Activated naive CD8-positive, alpha-beta T cell treated with anti-CD3 and anti-CD28 coated beads, Interleukin-2, amount 10 ng/mL, durations not matched to agents 7 days and 5 days (primary cell): ENCODE measurements around the gene LRTM2. TPM values are rescaled to one million over a fixed set of nuclear protein-coding genes. Genes with fewer than 3 reads are reported as not detected.
A peak's percentile ranks its signal among the peaks of the same experiment; 100 is the strongest.

Experiments
- ATAC-seq: fragments of 150-1000 bp; cut with Tn5 transposase; one replicate; pipeline ENCODE4 v1.10.0; 2021; ENCODE audit warnings: low read depth, moderate library complexity
- POLR2A ChIA-PET: fragments of 350-600 bp; sonication (Branson Sonifier 250); formaldehyde crosslinking; loops from one replicate; lab custom pipeline; 2021; ENCODE audit warnings: antibody characterized with exemption; lab: Charles Lee
- DNase-seq: peaks from one replicate; pipeline ENCODE4 v3.0.0; 2021
- H3K27ac Mint-ChIP-seq: one replicate; pipeline ENCODE4 v1.8.0; 2022; ENCODE audit warnings: mild to moderate bottlenecking, mixed read lengths
- H3K27me3 Mint-ChIP-seq: one replicate; pipeline ENCODE4 v1.8.0; 2022; ENCODE audit warnings: mild to moderate bottlenecking, moderate library complexity, mixed read lengths
- H3K36me3 Mint-ChIP-seq: one replicate; pipeline ENCODE4 v1.8.0; 2021; ENCODE audit warnings: mild to moderate bottlenecking, mixed read lengths
- H3K4me1 Mint-ChIP-seq: one replicate; pipeline ENCODE4 v1.8.0; 2021; ENCODE audit warnings: mixed read lengths
- H3K4me3 Mint-ChIP-seq: one replicate; pipeline ENCODE4 v1.8.0; 2022; ENCODE audit warnings: mild to moderate bottlenecking, moderate library complexity, mixed read lengths
- H3K9me3 Mint-ChIP-seq: one replicate; pipeline ENCODE4 v1.8.0; 2021; ENCODE audit warnings: mixed read lengths
- total RNA-seq, 2 experiments: library from RNA; stranded (reverse); gene quantifications; one replicate each; pipeline ENCODE4 v1.2.3, GENCODE V29; 2021

The LRTM2 gene
- not detected for total RNA-seq

DNA sequence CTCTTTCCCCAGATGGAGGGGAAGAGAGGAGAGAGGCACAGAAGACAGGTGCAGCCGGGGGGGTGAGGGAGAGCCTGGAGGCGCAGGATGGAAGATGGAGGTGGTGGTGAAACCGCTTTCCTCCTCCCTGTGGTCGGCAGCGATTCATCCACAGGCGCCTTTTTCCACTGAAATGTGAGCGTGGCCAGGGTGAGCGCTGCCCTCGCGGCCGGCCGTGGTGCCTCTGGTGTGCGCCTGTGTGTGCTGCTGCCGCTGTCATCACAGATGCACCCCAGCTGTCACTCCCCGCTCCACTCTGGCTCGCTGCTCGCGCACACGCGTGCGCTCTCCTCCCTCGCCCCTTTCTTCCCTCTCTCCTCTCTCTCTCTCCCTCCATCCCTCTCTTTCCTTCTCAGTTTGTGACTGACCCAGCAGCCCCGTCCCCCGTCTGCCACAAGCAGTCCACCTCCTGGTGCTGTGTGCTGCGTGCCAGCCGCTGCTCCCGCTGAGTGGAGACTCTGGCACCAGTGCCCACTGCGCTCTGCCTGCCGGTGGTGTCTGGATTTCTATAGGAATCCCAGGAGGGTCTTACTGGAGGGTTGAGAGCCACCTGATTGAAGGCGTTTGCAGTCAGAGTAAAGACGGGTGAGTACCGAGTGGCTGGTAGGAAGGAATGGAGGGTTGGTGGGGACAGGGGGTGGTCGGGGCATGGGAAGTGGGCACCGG is at the start of gene LRTM2:
LRTM2 (plus strand) TSS at position 375 of the 705 bp plus-strand sequence. CDS start 7,584 bp downstream, outside the sequence.
- Mint-ChIP-seq H3K4me3 (no peak within 1 kb of the TSS), H3K9me3 (no peaks in the 10 kb centered on the region), H3K27ac (no peak within 1 kb of the TSS), H3K4me1 (peaks cover 4% of the 10 kb centered on the region), H3K27me3 (peaks cover 35% of the 10 kb centered on the region), H3K36me3 (no peaks in the 10 kb centered on the region)
- no peak for ATAC-seq
- no peak for DNase-seq
- POLR2A ChIA-PET = no interaction called here

DNA sequence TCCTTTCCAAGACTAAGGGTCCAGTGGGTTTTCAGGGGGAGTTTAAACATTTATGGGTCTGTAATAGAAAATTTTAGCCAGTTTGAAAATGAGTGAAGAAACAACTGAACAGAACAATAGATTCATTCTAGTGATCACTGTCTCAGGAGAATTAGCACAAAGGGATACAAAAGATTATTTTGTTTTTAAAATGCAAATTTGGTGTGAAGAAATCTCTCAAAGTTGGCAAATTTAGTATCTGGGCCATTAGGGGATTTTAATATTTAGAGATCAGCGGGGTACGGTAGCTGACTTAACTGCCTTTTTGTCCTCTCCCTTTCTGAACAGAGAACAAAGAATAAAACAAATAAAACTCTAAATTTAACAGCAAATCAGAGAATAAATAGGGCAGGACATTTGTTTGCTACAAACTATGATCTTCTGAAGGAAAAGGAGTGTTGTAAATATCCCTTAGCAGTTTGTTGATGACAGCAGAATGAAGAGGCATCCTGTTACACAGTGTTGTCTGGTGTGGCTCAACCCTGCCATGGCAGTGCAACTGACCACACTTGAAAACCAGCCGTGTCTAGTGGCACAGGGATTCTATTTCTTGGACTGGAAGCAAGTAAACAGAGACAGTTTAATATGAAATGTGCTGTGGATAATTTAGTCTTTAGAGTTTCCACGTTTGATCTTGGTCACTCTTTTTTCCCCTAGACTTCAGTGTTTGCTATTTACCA is 46.3 kb upstream of the LRTM2 start:
- POLR2A ChIA-PET = no interaction called here

DNA sequence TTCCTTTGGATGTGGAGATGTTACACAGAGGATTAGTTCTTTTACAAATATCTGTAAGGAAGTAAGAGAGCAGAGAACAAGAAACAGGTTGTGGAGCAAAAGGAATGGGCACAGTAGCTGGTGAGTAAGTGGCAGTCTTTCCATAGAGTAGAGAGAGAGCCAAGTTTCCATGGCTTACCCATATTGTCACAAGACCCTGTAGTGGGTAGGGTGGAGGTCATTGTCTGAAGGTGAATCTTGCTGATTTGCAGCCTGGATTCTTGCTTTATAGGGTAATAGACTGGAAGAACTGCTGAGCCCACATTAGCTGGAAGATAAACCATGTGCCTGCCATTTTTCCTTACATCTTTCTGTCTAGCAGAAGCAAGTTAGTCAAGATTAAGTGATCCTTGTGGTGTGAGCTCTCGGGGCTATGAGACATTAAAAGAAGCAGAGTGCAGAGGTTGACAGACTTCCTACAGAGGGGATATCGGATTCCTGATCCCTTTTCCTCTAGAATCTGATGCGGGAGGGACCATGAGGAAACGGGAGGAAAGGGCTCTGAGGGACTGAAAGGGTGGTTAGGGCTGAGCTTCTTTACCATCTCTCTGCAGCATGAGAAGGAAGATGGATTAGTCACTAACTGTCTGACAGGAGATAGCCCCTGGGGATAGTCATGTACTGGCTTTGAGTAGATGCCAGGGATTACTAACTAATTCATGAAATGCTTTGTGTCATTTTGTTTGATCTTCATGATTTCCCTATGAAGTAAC is 44.0 kb upstream of the LRTM2 start:
- POLR2A ChIA-PET = no interaction called here
- H3K4me3 Mint-ChIP-seq = no peak overlapping the region
- ATAC-seq (no peak), DNase-seq (no peak)
- H3K9me3 Mint-ChIP-seq = no peaks in the 10 kb centered on the region
- H3K4me1 Mint-ChIP-seq = peaks cover 1% of the 10 kb centered on the region
- no peaks in the 10 kb centered on the region for H3K27me3 Mint-ChIP-seq
- no peak overlapping the region for H3K27ac Mint-ChIP-seq
- H3K36me3 Mint-ChIP-seq = peaks cover 12% of the 10 kb centered on the region

More for the DNA sequence above, 46.3 kb upstream of the LRTM2 start:
- H3K4me3 Mint-ChIP-seq = no peak overlapping the region
- no peak for ATAC-seq
- H3K36me3 Mint-ChIP-seq = peaks cover 11% of the 10 kb centered on the region
- no peak overlapping the region for H3K27ac Mint-ChIP-seq
- no peaks in the 10 kb centered on the region for H3K9me3 Mint-ChIP-seq
- no peak for DNase-seq
- H3K4me1 Mint-ChIP-seq = peaks cover 1% of the 10 kb centered on the region
- H3K27me3 Mint-ChIP-seq = no peaks in the 10 kb centered on the region

DNA sequence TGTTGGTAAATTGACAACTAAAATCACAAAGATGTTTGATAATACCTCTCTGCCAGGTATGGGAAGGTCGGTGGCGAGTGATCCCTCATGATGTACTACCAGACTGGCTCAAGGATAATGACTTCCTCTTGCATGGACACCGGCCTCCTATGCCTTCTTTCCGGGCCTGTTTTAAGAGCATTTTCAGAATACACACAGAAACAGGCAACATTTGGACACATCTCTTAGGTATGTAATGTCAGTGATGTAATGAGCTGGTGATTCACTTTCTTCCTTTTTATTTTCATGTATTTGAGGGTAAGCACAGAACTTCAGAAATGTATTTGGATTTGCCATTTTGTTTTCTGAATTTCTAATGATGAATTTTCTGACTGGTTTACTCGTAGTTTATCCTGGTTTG is 42.6 kb upstream of the LRTM2 start:
- H3K36me3 Mint-ChIP-seq = peaks cover 12% of the 10 kb centered on the region
- DNase-seq = no peak
- no peaks in the 10 kb centered on the region for H3K27me3 Mint-ChIP-seq
- H3K4me1 Mint-ChIP-seq = peaks cover 1% of the 10 kb centered on the region
- H3K9me3 Mint-ChIP-seq = no peaks in the 10 kb centered on the region
- POLR2A ChIA-PET = no interaction called here
- ATAC-seq = no peak
- H3K4me3 Mint-ChIP-seq = no peak overlapping the region
- no peak overlapping the region for H3K27ac Mint-ChIP-seq

DNA sequence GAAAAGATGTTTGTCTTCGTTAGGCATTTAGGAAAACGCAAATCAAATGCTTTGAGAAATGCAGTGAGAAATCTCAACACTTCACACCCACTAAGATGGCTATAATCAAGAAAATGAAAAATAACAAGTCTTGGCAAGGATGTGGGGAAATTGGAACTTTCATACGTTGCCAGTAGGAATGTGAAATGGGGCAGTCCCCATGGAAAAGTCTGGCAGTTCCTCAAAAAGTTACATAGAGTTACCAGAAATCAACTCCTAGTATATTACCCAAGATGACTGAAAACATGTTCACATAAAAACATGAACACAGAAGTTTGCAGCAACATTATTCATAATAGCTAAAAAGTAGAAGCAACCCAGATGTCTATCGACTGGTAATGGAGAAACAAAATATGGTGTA is 41.5 kb upstream of the LRTM2 start:
- Mint-ChIP-seq H3K4me1 (no peaks in the 10 kb centered on the region), H3K27me3 (no peaks in the 10 kb centered on the region), H3K9me3 (no peaks in the 10 kb centered on the region), H3K27ac (no peak overlapping the region), H3K36me3 (peaks cover 15% of the 10 kb centered on the region), H3K4me3 (no peak overlapping the region)
- DNase-seq (no peak), ATAC-seq (no peak)
- POLR2A ChIA-PET = no interaction called here

DNA sequence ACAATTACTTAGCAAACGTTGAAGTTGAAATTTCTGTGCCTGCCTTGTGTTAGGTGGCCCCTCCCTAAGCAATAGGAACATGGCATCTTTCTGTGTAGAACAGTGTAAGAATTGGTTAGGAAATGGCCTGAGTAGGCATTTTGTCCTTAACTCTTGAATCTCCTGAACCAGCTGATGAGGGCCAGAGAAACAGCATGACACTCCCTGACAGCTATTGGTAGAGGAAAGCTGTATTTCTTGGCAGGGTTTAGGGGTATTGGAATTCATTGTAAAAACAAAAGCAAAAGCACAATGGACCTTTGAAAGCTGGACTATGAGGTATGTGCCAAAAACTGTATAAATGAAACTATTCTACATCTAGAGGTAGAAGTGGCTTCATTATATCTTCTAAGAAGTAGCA is 40.6 kb upstream of the LRTM2 start:
- Mint-ChIP-seq H3K4me1 (no peaks in the 10 kb centered on the region), H3K36me3 (peaks cover 21% of the 10 kb centered on the region), H3K27me3 (no peaks in the 10 kb centered on the region), H3K4me3 (no peak overlapping the region), H3K27ac (no peak overlapping the region), H3K9me3 (no peaks in the 10 kb centered on the region)
- ATAC-seq = no peak
- no peak for DNase-seq
- POLR2A ChIA-PET = no interaction called here

DNA sequence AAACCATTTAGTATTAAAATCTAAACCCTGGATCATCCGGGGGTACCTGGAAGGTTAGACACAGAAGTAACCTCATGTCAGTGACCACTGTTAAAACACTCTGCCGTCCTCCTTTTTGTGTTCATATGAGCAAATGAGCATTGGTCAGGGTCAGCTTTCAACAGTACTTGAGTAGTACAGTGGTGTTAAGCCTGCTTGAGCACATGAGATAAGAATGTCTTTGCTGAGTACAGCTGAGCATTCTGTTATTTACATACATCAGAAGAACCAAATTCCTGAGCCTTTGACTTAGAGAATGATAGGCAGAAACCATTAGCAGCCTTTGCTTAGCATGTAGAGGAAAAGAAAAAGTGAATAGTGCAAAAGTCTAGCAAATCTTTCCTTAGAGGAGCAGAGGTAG is 38.6 kb upstream of the LRTM2 start:
- H3K27me3 Mint-ChIP-seq = no peaks in the 10 kb centered on the region
- POLR2A ChIA-PET = no interaction called here
- no peaks in the 10 kb centered on the region for H3K9me3 Mint-ChIP-seq
- H3K36me3 Mint-ChIP-seq = peaks cover 21% of the 10 kb centered on the region
- ATAC-seq (no peak), DNase-seq (no peak)
- no peak overlapping the region for H3K27ac Mint-ChIP-seq
- H3K4me3 Mint-ChIP-seq = no peak overlapping the region
- no peaks in the 10 kb centered on the region for H3K4me1 Mint-ChIP-seq

DNA sequence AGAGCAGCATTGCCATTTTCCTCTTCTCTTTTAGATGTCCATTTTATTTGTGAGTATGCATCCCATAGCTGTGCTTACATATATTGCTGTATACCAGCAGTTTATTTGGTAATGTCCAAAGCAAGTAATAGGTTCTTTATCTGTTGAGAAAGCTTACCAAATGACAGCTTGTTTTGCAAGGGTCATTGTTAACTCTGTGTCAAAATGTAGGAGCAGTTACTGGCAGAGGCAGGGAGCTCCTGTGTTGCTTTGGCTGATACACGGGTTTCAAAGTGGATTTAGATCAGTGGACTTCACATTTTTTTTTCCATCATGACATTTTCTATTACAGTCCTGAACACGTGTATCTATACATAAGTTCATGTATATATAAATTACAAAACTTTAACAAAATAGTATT is 38.1 kb upstream of the LRTM2 start:
- Mint-ChIP-seq H3K36me3 (peaks cover 21% of the 10 kb centered on the region), H3K27ac (no peak overlapping the region), H3K4me1 (no peaks in the 10 kb centered on the region), H3K9me3 (no peaks in the 10 kb centered on the region), H3K4me3 (no peak overlapping the region), H3K27me3 (no peaks in the 10 kb centered on the region)
- no peak for ATAC-seq
- POLR2A ChIA-PET = no interaction called here
- DNase-seq = no peak

DNA sequence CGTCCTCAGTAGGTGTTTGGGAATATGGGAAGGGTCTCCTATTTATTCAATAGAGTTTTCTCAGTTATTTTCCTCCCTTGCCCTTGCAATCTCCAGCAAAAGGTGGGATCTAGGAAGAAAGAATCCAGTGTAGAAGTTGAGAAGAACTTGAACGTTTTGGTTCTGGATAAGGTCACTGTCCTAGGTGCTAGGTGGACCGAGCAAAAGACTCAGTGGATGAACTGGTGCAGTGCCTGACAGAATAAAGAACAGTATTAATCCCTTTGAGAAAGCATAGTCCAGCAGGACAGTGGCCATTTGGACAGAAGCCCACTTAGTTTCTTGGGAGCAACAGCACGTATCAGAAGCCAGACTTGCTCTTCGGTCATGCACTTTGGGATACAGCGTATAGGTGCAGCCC is 32.7 kb upstream of the LRTM2 start:
- Mint-ChIP-seq H3K27me3 (no peaks in the 10 kb centered on the region), H3K4me3 (no peak overlapping the region), H3K27ac (no peak overlapping the region), H3K4me1 (peaks cover 20% of the 10 kb centered on the region), H3K9me3 (no peaks in the 10 kb centered on the region), H3K36me3 (peaks cover 13% of the 10 kb centered on the region)
- ATAC-seq (no peak), DNase-seq (no peak)
- POLR2A ChIA-PET = no interaction called here

DNA sequence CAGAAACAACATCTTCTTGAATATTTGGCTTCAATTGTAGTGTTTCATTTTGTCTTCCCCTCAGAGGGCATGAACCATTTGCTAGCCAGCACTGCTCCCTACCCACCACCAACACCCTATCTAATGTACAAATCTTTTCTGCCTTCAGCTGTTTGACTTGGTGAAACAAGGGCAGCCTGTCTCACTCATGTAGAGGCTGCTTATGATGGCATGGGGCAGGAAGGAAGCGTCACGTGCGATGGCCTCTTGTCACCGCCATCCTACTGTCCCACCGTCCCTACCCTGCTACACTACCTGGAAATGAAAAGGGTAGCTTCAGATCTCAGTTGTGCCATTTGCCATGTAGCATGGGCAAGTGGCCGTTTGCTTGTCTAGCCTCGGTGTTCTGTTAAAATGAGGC is 29.9 kb upstream of the LRTM2 start:
- ATAC-seq (no peak), DNase-seq (no peak)
- Mint-ChIP-seq H3K9me3 (no peaks in the 10 kb centered on the region), H3K36me3 (peaks cover 3% of the 10 kb centered on the region), H3K4me1 (peaks cover 22% of the 10 kb centered on the region), H3K27ac (no peak overlapping the region), H3K27me3 (no peaks in the 10 kb centered on the region), H3K4me3 (no peak overlapping the region)
- POLR2A ChIA-PET = interaction anchor here (0.9 to 2.0 kb wide), 4 partner anchors 129 to 149 kb away, joined by 3 to 12 read pairs (median 6); no protein-coding TSS in a partner anchor

DNA sequence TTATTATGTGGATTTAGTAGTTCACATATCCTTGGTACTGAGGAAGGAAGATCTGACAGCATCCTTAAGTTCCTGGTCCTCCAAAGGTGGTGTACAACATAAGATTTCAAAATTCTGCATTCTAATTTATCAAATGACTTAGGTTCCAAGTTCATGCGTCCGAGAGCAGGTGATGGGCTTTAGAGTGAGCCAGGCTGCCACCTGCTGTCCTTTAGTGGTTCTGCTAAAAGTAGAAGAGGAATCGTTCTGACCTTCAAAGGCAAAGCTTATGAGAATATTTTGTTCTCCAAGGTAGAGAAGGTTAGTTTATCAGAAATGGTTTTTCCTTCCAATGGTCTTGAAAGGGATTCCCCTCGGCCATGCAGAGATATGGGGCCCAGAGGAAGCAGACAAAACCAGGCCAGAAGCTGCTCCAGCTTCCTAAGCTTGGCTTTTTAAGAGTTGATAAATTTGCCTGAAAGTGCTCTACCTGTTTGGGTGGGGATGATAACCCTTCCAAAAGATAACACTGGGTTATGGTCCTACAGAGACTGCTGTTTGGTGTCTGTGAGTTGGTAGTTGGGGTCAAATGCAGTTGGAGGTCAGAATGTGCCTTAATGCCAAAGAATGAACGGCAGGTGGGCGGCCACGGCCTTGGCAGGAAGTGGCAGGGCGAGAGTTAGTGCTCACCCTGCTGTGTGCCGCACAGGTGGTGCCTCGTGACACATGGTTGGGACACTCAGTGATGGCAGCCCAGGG is 29.1 kb upstream of the LRTM2 start:
- Mint-ChIP-seq H3K27me3 (no peaks in the 10 kb centered on the region), H3K27ac (peak overlapping the region; percentile 55), H3K36me3 (no peaks in the 10 kb centered on the region), H3K4me1 (peaks cover 28% of the 10 kb centered on the region), H3K9me3 (no peaks in the 10 kb centered on the region), H3K4me3 (peak overlapping the region; percentile 3)
- DNase-seq (peak; percentile 42), ATAC-seq (peak; percentile 23)
- POLR2A ChIA-PET = interaction anchor here (0.5 to 2.0 kb wide), 5 partner anchors 129 to 789 kb away, joined by 3 to 12 read pairs (median 6); no protein-coding TSS in a partner anchor

DNA sequence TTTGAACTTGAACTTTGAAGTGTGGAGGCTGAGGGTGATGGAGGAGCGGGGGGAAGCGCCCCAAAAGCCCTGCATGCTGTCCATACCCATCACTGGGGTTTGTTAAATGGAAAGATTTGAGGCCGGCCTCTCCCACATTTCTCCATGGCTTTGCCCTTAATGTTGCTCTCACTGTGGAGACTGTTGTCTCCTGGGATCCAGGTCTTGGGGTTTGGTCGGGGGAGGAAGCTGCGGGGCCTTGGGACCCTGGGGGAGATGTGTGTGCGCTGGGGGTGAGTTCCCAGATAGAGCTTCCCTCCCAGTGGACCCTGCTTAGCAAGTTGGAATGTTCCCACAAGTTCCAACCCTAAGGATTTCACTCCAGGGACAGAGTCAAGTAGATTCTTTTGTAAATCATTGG is 28.0 kb upstream of the LRTM2 start:
- ATAC-seq = no peak
- Mint-ChIP-seq H3K36me3 (no peaks in the 10 kb centered on the region), H3K9me3 (no peaks in the 10 kb centered on the region), H3K4me1 (peaks cover 28% of the 10 kb centered on the region), H3K4me3 (no peak overlapping the region), H3K27me3 (no peaks in the 10 kb centered on the region), H3K27ac (no peak overlapping the region)
- POLR2A ChIA-PET = no interaction called here
- peak; percentile 24 for DNase-seq
